GM04503 (cell line): ENCODE results near the gene AURKB.
A peak's percentile ranks its signal among the peaks of the same experiment; 100 is the strongest.
"Not testable (repeated sequence)": the region's sequence is repeated elsewhere in the genome, so short reads cannot be mapped to it uniquely, and the experiment has no call there.

Experiments
- DNase-seq: peaks from one replicate; pipeline ENCODE4 v3.0.0-alpha.2; 2012; ENCODE audit warnings: low read depth

The AURKB gene

GRCh38 chr17:8209907-8210760 lies at the start of gene AURKB:
TSS of gene AURKB (minus strand) at chr17:8210575. CDS start at chr17:8210224, 351 bp downstream.
- DNase-seq = peak; percentile 81

- DNase-seq = no peak
Observed at GRCh38 chr17:8257801-8258200, 47.4 kb upstream of the AURKB start.

- DNase-seq = no peak
Observed at GRCh38 chr17:8256691-8257090, 46.3 kb upstream of the AURKB start.

- DNase-seq = no peak
Observed at GRCh38 chr17:8256291-8256690, 45.9 kb upstream of the AURKB start.

GRCh38 chr17:8255499-8255898 lies 45.1 kb upstream of the AURKB start:
- DNase-seq = no peak

- DNase-seq = no peak
Observed at GRCh38 chr17:8254881-8255280, 44.5 kb upstream of the AURKB start.

GRCh38 chr17:8253801-8254200 lies 43.4 kb upstream of the AURKB start:
- DNase-seq = no peak

GRCh38 chr17:8251411-8251810 lies 41.0 kb upstream of the AURKB start:
- DNase-seq = not testable (repeated sequence)

GRCh38 chr17:8249621-8250500 lies 39.5 kb upstream of the AURKB start:
- DNase-seq = no peak

GRCh38 chr17:8248751-8249607 lies 38.6 kb upstream of the AURKB start, which contains the start of gene PFAS:
TSS of gene PFAS (plus strand) at chr17:8249289. CDS start at chr17:8253938, 4,649 bp downstream.
- DNase-seq = peak; percentile 46

GRCh38 chr17:8244768-8245167 lies 34.4 kb upstream of the AURKB start:
- DNase-seq = no peak

- DNase-seq = no peak
Observed at GRCh38 chr17:8243827-8244226, 33.5 kb upstream of the AURKB start.

- DNase-seq = no peak
Observed at GRCh38 chr17:8237886-8238285, 27.5 kb upstream of the AURKB start.

- no peak for DNase-seq
Observed at GRCh38 chr17:8237175-8237574, 26.8 kb upstream of the AURKB start.

- DNase-seq = no peak
Observed at GRCh38 chr17:8235676-8236075, 25.3 kb upstream of the AURKB start.

- DNase-seq = no peak
Observed at GRCh38 chr17:8234361-8235270, 24.2 kb upstream of the AURKB start.

- no peak for DNase-seq
Observed at GRCh38 chr17:8231701-8232100, 21.3 kb upstream of the AURKB start.

GRCh38 chr17:8227238-8227581 lies 16.8 kb upstream of the AURKB start:
- no peak for DNase-seq

- DNase-seq = peak; percentile 75
Observed at GRCh38 chr17:8226536-8227237, 16.3 kb upstream of the AURKB start.

- DNase-seq = no peak
Observed at GRCh38 chr17:8225813-8226535, 15.6 kb upstream of the AURKB start.
